Heart left ventricle (tissue), 13 donors: ENCODE data around the gene ABCC4.

Experiments used
- POLR2A ChIP-seq, 2 donors: fragments of 450-650 bp; IDR thresholded peaks; one replicate each; pipeline ENCODE4 v1.6.1; 2017; ENCODE audit warnings: antibody characterized with exemption in 2 of 2, mild to moderate bottlenecking in 2 of 2, moderate library complexity in 2 of 2
- TF ChIP-seq, protein P1 (sequence below), 12 donors: fragments of 200-600 bp; sonication (generic) in 4 of 12; IDR thresholded peaks; one replicate each; pipeline versions ENCODE4 v1.5.0 to v1.8.0; 2018 to 2022; ENCODE audit warnings: antibody characterized with exemption in 12 of 12, mild to moderate bottlenecking in 5 of 12
- donor health status: ischemic (EF 13 %, LVEDD 7.1; RV severe dilation, severe dysfunction).
- donor health status: DM: no; HTN: yes; CAD: no.
- donor health status: DM: no; HTN: no; CAD: no.
- donor health status: ischemic (EF 25% LVEDD 6.9; RV normal size, moderate dysfunction).
- donor health status: ischemic (EF 25% LVEDD 5.7; RV mildly dilated, moderate dysfunction).
- donor health status: ischemic (EF 35%, LVEDD 5.7; RV mildly dilated, moderate dysfunction).
- donor health status: nonischemic (EF 11% LVEDD 7.7; RV severe dilation, severe dysfunction).
- donor health status: DM: yes; HTN: yes; CAD: no.
- donor health status: PGD.
- donor health status: ischemic (EF 29% LVEDD 5.4; RV normal size, mild dysfunction).
- donor health status: nonischemic (EF 23%, LVEDD 6.1; RV moderate dilation, normal function).

DNA sequence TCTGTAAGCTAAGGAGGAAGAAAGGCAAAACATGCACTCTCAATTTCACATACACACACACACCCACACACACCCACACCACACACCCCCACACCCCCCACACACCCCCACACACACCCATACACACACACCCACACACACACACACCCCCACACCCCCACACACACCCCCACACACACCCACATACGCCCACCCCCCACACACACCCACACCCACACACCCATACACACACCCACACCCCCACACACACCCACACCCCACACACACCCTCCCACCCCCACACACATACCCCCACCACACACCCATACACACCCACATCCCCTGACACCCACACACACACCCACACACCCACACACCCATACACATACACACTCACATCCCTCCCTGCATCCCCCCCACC lies 276.1 kb downstream of the ABCC4 start:
- TF ChIP-seq, protein P1, sequence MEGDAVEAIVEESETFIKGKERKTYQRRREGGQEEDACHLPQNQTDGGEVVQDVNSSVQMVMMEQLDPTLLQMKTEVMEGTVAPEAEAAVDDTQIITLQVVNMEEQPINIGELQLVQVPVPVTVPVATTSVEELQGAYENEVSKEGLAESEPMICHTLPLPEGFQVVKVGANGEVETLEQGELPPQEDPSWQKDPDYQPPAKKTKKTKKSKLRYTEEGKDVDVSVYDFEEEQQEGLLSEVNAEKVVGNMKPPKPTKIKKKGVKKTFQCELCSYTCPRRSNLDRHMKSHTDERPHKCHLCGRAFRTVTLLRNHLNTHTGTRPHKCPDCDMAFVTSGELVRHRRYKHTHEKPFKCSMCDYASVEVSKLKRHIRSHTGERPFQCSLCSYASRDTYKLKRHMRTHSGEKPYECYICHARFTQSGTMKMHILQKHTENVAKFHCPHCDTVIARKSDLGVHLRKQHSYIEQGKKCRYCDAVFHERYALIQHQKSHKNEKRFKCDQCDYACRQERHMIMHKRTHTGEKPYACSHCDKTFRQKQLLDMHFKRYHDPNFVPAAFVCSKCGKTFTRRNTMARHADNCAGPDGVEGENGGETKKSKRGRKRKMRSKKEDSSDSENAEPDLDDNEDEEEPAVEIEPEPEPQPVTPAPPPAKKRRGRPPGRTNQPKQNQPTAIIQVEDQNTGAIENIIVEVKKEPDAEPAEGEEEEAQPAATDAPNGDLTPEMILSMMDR (IDR thresholded peaks at IDR 0.05): no peak
- TF ChIP-seq POLR2A (IDR thresholded peaks at IDR 0.05): no peak
